MCF 10A (cell line): ENCODE results near the gene OXSM. TPM values are rescaled to one million over a fixed set of nuclear protein-coding genes. Genes with fewer than 3 reads are reported as not detected.

Experiments
- BruUV-seq: library from RNA; stranded (reverse); fragments of 400-500 nt; replicated peaks from 2 replicates; lab custom pipeline; 2021; lab: Mats Ljungman, UMichigan
- CTCF ChIA-PET: fragments of 300-600 bp; sonication (Branson Sonifier 250); formaldehyde crosslinking; extraction: SDS; loops from one replicate; lab custom pipeline; 2021; ENCODE audit warnings: antibody characterized with exemption, inconsistent platforms; lab: Yijun Ruan, JAX
- POLR2A ChIA-PET: fragments of 300-600, 350-650 bp; sonication (Branson Sonifier 250); formaldehyde crosslinking; extraction: SDS; loops from one replicate; lab custom pipeline; 2020; ENCODE audit warnings: antibody characterized with exemption, inconsistent platforms; lab: Yijun Ruan, JAX
- DNase-seq: peaks from one replicate; pipeline ENCODE4 v3.0.0-alpha.2; 2018; ENCODE audit not compliant: unreplicated experiment
- H3K27ac Mint-ChIP-seq: one replicate; pipeline ENCODE4 v1.8.0; 2022; ENCODE audit warnings: mild to moderate bottlenecking, low read depth, mixed read lengths; ENCODE audit not compliant: unreplicated experiment
- H3K27me3 Mint-ChIP-seq: one replicate; pipeline ENCODE4 v1.8.0; 2022; ENCODE audit warnings: mixed read lengths; ENCODE audit not compliant: insufficient read depth, unreplicated experiment
- H3K36me3 Mint-ChIP-seq: one replicate; pipeline ENCODE4 v1.8.0; 2022; ENCODE audit warnings: mild to moderate bottlenecking, moderate library complexity, mixed read lengths; ENCODE audit not compliant: insufficient read depth, unreplicated experiment
- H3K4me1 Mint-ChIP-seq: one replicate; pipeline ENCODE4 v1.8.0; 2022; ENCODE audit warnings: mixed read lengths; ENCODE audit not compliant: insufficient read depth, unreplicated experiment
- H3K4me3 Mint-ChIP-seq: one replicate; pipeline ENCODE4 v1.8.0; 2022; ENCODE audit warnings: mild to moderate bottlenecking, moderate library complexity, mixed read lengths; ENCODE audit not compliant: unreplicated experiment
- H3K9me3 Mint-ChIP-seq: one replicate; pipeline ENCODE4 v1.8.0; 2022; ENCODE audit warnings: mixed read lengths; ENCODE audit not compliant: unreplicated experiment
- CTCF ChIP-seq: fragments of 200-600 bp; IDR thresholded peaks from one replicate; pipeline ENCODE4 v1.8.0; 2022; ENCODE audit warnings: antibody characterized with exemption, mild to moderate bottlenecking; ENCODE audit not compliant: unreplicated experiment
- intact Hi-C: fragments of 100-400 bp; cut with micrococcal nuclease; formaldehyde crosslinking; loops from 2 replicates; pipeline ENCODE4 v1.14.1; 2022
- total RNA-seq: library from RNA; stranded (reverse); gene quantifications from 2 replicates; pipeline ENCODE4 v1.2.3, GENCODE V29; 2022

OXSM gene
- total RNA-seq, 1 experiment from 2014 or later = 21.7 TPM

- Mint-ChIP-seq H3K4me1 (peaks cover 30% of the 10 kb centered on the region), H3K27ac (peak overlapping the region; percentile 16), H3K4me3 (peak overlapping the region; percentile 84), H3K9me3 (no peaks in the 10 kb centered on the region), H3K36me3 (no peaks in the 10 kb centered on the region), H3K27me3 (no peaks in the 10 kb centered on the region)
- peak; percentile 50 for DNase-seq
- TF ChIP-seq CTCF = no peak
- ChIA-PET POLR2A (interaction anchor here (0.6 to 2.6 kb wide), 9 partner anchors 20 to 324 kb away, joined by 3 to 41 read pairs (median 3); partner anchors contain the start of gene TOP2B), CTCF (interaction anchor here (0.5 to 1.2 kb wide), 6 partner anchors 10 to 929 kb away, joined by 3 to 5 read pairs (median 4); no protein-coding TSS in a partner anchor)
- intact Hi-C loops = loop anchor here (2.0 to 5.0 kb wide), 2 partner anchors 119 to 137 kb away; partner anchors contain the start of gene TOP2B
- BruUV-seq = TSS peak; percentile 68
Measured at GRCh38 chr3:25783661-25784512, 6.0 kb upstream of the OXSM start.

- Mint-ChIP-seq H3K4me1 (peaks cover 30% of the 10 kb centered on the region), H3K9me3 (no peaks in the 10 kb centered on the region), H3K4me3 (peak overlapping the region; percentile 84), H3K27me3 (no peaks in the 10 kb centered on the region), H3K36me3 (no peaks in the 10 kb centered on the region), H3K27ac (no peak overlapping the region)
- POLR2A ChIA-PET = interaction anchor here (0.7 to 2.6 kb wide), 3 partner anchors 82 to 762 kb away, joined by 3 to 41 read pairs (median 3); partner anchors contain the start of gene TOP2B
- BruUV-seq = no TSS peak
- CTCF ChIA-PET = interaction anchor here (0.7 kb wide), 1 partner anchor 333 kb away, joined by 3 read pairs; no protein-coding TSS in a partner anchor
- DNase-seq = no peak
- TF ChIP-seq CTCF = no peak
- intact Hi-C loops = loop anchor here (5.0 kb wide), 1 partner anchor 138 kb away; no protein-coding TSS in a partner anchor
Measured at GRCh38 chr3:25784971-25785370, 4.9 kb upstream of the OXSM start.

GRCh38 chr3:25785826-25786225 lies 4.1 kb upstream of the OXSM start:
- Mint-ChIP-seq H3K9me3 (no peaks in the 10 kb centered on the region), H3K27me3 (no peaks in the 10 kb centered on the region), H3K4me1 (peaks cover 31% of the 10 kb centered on the region), H3K36me3 (peaks cover 2% of the 10 kb centered on the region), H3K4me3 (no peak overlapping the region), H3K27ac (no peak overlapping the region)
- ChIA-PET POLR2A (interaction anchor here (1.1 kb wide), 1 partner anchor 124 kb away, joined by 3 read pairs; no protein-coding TSS in a partner anchor), CTCF (interaction anchor here (0.6 kb wide), 1 partner anchor 115 kb away, joined by 3 read pairs; no protein-coding TSS in a partner anchor)
- TF ChIP-seq CTCF = no peak
- no TSS peak for BruUV-seq
- DNase-seq = no peak
- intact Hi-C loops = no loop called here

GRCh38 chr3:25787689-25788088 lies 2.2 kb upstream of the OXSM start:
- no peaks in the 10 kb centered on the region for H3K9me3 Mint-ChIP-seq
- no peaks in the 10 kb centered on the region for H3K27me3 Mint-ChIP-seq
- CTCF ChIA-PET = interaction anchor here (2.4 kb wide), 1 partner anchor 126 kb away, joined by 8 read pairs; no protein-coding TSS in a partner anchor
- intact Hi-C loops = no loop called here
- no peak for TF ChIP-seq CTCF
- no TSS peak for BruUV-seq
- no peak for DNase-seq
- H3K4me3 Mint-ChIP-seq = no peak overlapping the region
- H3K36me3 Mint-ChIP-seq = peaks cover 11% of the 10 kb centered on the region
- H3K4me1 Mint-ChIP-seq = peaks cover 32% of the 10 kb centered on the region
- POLR2A ChIA-PET = no interaction called here
- no peak overlapping the region for H3K27ac Mint-ChIP-seq
